Measurements from ENCODE around the gene BAG2.

The BAG2 gene

GRCh38 chr6:57172136-57173055 lies at the start of gene BAG2:
TSS of gene BAG2 (plus strand) at chr6:57172326. CDS start at chr6:57172698, 372 bp downstream.
- POLR2A ChIA-PET: interaction anchor here (1.0 to 1.3 kb wide), 3 partner anchors 49 to 83 kb away, joined by 3 to 5 read pairs (median 4); partner anchors contain the start of genes RAB23 and ZNF451
- TF ChIP-seq FOXM1 (IDR thresholded peaks at IDR 0.05; ENCODE audit: borderline replicate concordance): no peak
- no peak for TF ChIP-seq TARDBP (IDR thresholded peaks at IDR 0.05)
- TF ChIP-seq L3MBTL2 (conservative IDR thresholded peaks at IDR 0.05): peak; percentile 52
- TF ChIP-seq SUZ12 (IDR thresholded peaks at IDR 0.05): no peak
- no peak for TF ChIP-seq ARNT (IDR thresholded peaks at IDR 0.05)
- no peak for TF ChIP-seq ZNF384 (IDR thresholded peaks at IDR 0.05)
- TF ChIP-seq CTBP1 (IDR thresholded peaks at IDR 0.05; ENCODE audit: borderline replicate concordance): no peak
- DNase-seq (ENCODE audit: extremely low spot score): peak; percentile 63
- CTCF ChIA-PET: no interaction called here

- POLR2A ChIA-PET: no interaction called here
- TF ChIP-seq NFRKB (IDR thresholded peaks at IDR 0.05): no peak
- no peak for TF ChIP-seq FOXK2 (IDR thresholded peaks at IDR 0.05)
- no peak for TF ChIP-seq ELF4 (IDR thresholded peaks at IDR 0.05)
- TF ChIP-seq CTBP1 (IDR thresholded peaks at IDR 0.05; ENCODE audit: borderline replicate concordance): no peak
- no peak for TF ChIP-seq SP1 (IDR thresholded peaks at IDR 0.05)
- TF ChIP-seq HDGF (IDR thresholded peaks at IDR 0.05; ENCODE audit: borderline replicate concordance): no peak
- TF ChIP-seq SUZ12 (IDR thresholded peaks at IDR 0.05): no peak
- TF ChIP-seq FOXA1 (IDR thresholded peaks at IDR 0.05): no peak
- no peak for TF ChIP-seq ZNF384 (IDR thresholded peaks at IDR 0.05)
- no peak for TF ChIP-seq FOXM1 (IDR thresholded peaks at IDR 0.05; ENCODE audit: borderline replicate concordance)
- TF ChIP-seq PKNOX1 (IDR thresholded peaks at IDR 0.05): no peak
- TF ChIP-seq BHLHE40 (IDR thresholded peaks at IDR 0.05; ENCODE audit: borderline replicate concordance): no peak
- TF ChIP-seq L3MBTL2 (conservative IDR thresholded peaks at IDR 0.05): no peak
- no peak for TF ChIP-seq LEF1 (IDR thresholded peaks at IDR 0.05; ENCODE audit: borderline replicate concordance)
- TF ChIP-seq ARNT (IDR thresholded peaks at IDR 0.05): no peak
- TF ChIP-seq TARDBP (IDR thresholded peaks at IDR 0.05): no peak
- no peak for DNase-seq (ENCODE audit: extremely low spot score)
- CTCF ChIA-PET: no interaction called here
Observed at GRCh38 chr6:57123111-57123510, 49.0 kb upstream of the BAG2 start.

- ChIA-PET POLR2A (no interaction called here), CTCF (no interaction called here)
- DNase-seq (ENCODE audit: extremely low spot score): no peak
- no peak for TF ChIP-seq ZNF384 (IDR thresholded peaks at IDR 0.05)
- no peak for TF ChIP-seq FOXK2 (IDR thresholded peaks at IDR 0.05)
- TF ChIP-seq SUZ12 (IDR thresholded peaks at IDR 0.05): no peak
- TF ChIP-seq PKNOX1 (IDR thresholded peaks at IDR 0.05): peak; percentile 76
- no peak for TF ChIP-seq SP1 (IDR thresholded peaks at IDR 0.05)
Observed at GRCh38 chr6:57127763-57128162, 44.4 kb upstream of the BAG2 start.

GRCh38 chr6:57130661-57131177 lies 41.4 kb upstream of the BAG2 start:
- no peak for TF ChIP-seq ZNF384 (IDR thresholded peaks at IDR 0.05)
- TF ChIP-seq NFRKB (IDR thresholded peaks at IDR 0.05): no peak
- TF ChIP-seq SUZ12 (IDR thresholded peaks at IDR 0.05): no peak
- no peak for TF ChIP-seq TARDBP (IDR thresholded peaks at IDR 0.05)
- no peak for TF ChIP-seq SP1 (IDR thresholded peaks at IDR 0.05)
- no peak for TF ChIP-seq CTBP1 (IDR thresholded peaks at IDR 0.05; ENCODE audit: borderline replicate concordance)
- TF ChIP-seq ARNT (IDR thresholded peaks at IDR 0.05): no peak
- no peak for TF ChIP-seq L3MBTL2 (conservative IDR thresholded peaks at IDR 0.05)
- ChIA-PET POLR2A (no interaction called here), CTCF (interaction anchor here (0.6 kb wide), 1 partner anchor 228 kb away, joined by 4 read pairs; no protein-coding TSS in a partner anchor)
- DNase-seq (ENCODE audit: extremely low spot score): no peak

- ChIA-PET CTCF (no interaction called here), POLR2A (no interaction called here)
- DNase-seq (ENCODE audit: extremely low spot score): no peak
- TF ChIP-seq ARNT (IDR thresholded peaks at IDR 0.05) (no peak), SP1 (IDR thresholded peaks at IDR 0.05) (no peak), BHLHE40 (IDR thresholded peaks at IDR 0.05; ENCODE audit: borderline replicate concordance) (no peak), TARDBP (IDR thresholded peaks at IDR 0.05) (no peak), SUZ12 (IDR thresholded peaks at IDR 0.05) (no peak), FOXK2 (IDR thresholded peaks at IDR 0.05) (no peak), ZNF384 (IDR thresholded peaks at IDR 0.05) (no peak), NFRKB (IDR thresholded peaks at IDR 0.05) (no peak), FOXA1 (IDR thresholded peaks at IDR 0.05) (no peak), PKNOX1 (IDR thresholded peaks at IDR 0.05) (no peak), CTBP1 (IDR thresholded peaks at IDR 0.05; ENCODE audit: borderline replicate concordance) (no peak), FOXM1 (IDR thresholded peaks at IDR 0.05; ENCODE audit: borderline replicate concordance) (no peak), LEF1 (IDR thresholded peaks at IDR 0.05; ENCODE audit: borderline replicate concordance) (no peak), L3MBTL2 (conservative IDR thresholded peaks at IDR 0.05) (no peak), HDGF (IDR thresholded peaks at IDR 0.05; ENCODE audit: borderline replicate concordance) (no peak), ELF4 (IDR thresholded peaks at IDR 0.05) (no peak)
Observed at GRCh38 chr6:57134954-57135353, 37.2 kb upstream of the BAG2 start.

- POLR2A ChIA-PET: no interaction called here
Observed at GRCh38 chr6:57135885-57136284, 36.2 kb upstream of the BAG2 start.

More at GRCh38 chr6:57135885-57136284, 36.2 kb upstream of the BAG2 start:
- no peak for DNase-seq (ENCODE audit: extremely low spot score)
- CTCF ChIA-PET: no interaction called here
- TF ChIP-seq SP1 (IDR thresholded peaks at IDR 0.05) (no peak), PKNOX1 (IDR thresholded peaks at IDR 0.05) (no peak), FOXK2 (IDR thresholded peaks at IDR 0.05) (no peak), ELF4 (IDR thresholded peaks at IDR 0.05) (no peak), FOXM1 (IDR thresholded peaks at IDR 0.05; ENCODE audit: borderline replicate concordance) (no peak)
